ENCODE data around the gene CBY3. TPM values are rescaled to one million over a fixed set of nuclear protein-coding genes. Genes with fewer than 3 reads are reported as not detected.

Gene CBY3
- total RNA-seq, 1 donor from 2014 or later = not detected

Small RNA genes lying within 50 kb of the gene (small RNA-seq; reads per million reads assigned to genes)
- not detected for gene RF00017

Other genes starting within 250 kb of the CBY3 start
- 26.1 TPM for gene RUFY1, start 130.5 kb downstream of the CBY3 start, total RNA-seq
- 818 TPM for gene HNRNPH1, start 57.4 kb downstream of the CBY3 start, total RNA-seq
- 405 TPM for gene CANX, start 17.9 kb upstream of the CBY3 start, total RNA-seq
- gene MAML1, start 51.8 kb upstream of the CBY3 start, total RNA-seq = 7.3 TPM
- 1.6 TPM for gene LTC4S, start 113.0 kb upstream of the CBY3 start, total RNA-seq
- 58.7 TPM for gene MGAT4B, start 125.8 kb upstream of the CBY3 start, total RNA-seq
- gene SQSTM1, start 139.9 kb upstream of the CBY3 start, total RNA-seq = 46.9 TPM
- 28.1 TPM for gene MRNIP, start 177.8 kb upstream of the CBY3 start, total RNA-seq
- 24.1 TPM for gene TBC1D9B, start 226.9 kb upstream of the CBY3 start, total RNA-seq